T-helper 2 cell treated with Interferon-gamma antibody and Interleukin-4, amounts not matched to agents 100 ng/mL and 5 ng/mL, for 36 hours (primary cell): ENCODE measurements around the gene RPL15. TPM values are rescaled to one million over a fixed set of nuclear protein-coding genes. Genes with fewer than 3 reads are reported as not detected.
"Not testable (repeated sequence)": the region's sequence is repeated elsewhere in the genome, so short reads cannot be mapped to it uniquely, and the experiment has no call there.

Source experiments
- intact Hi-C: fragments of 100-400 bp; cut with micrococcal nuclease; formaldehyde crosslinking; loops from one replicate; pipeline ENCODE4 v1.15.1; 2023
- total RNA-seq: library from RNA; stranded (reverse); gene quantifications from 2 replicates; pipeline ENCODE4 v1.2.3, GENCODE V29; 2022

RPL15 gene
- total RNA-seq: 1,503 and 1,504 TPM in 2 replicates

- intact Hi-C loops: loop anchor here (1.0 to 10.0 kb wide), 5 partner anchors 28 to 1748 kb away; partner anchors contain the start of genes NR1D2, TOP2B and UBE2E1
Measured at GRCh38 chr3:23916886-23917678, at the start of gene RPL15, which contains the start of gene NKIRAS1. Gene RPL15, plus strand, starts transcription at chr3:23917132. Its CDS starts 728 bp downstream, at chr3:23917860. Gene NKIRAS1, minus strand, starts transcription at chr3:23916990. Its CDS starts 6,086 bp downstream, at chr3:23910904.

GRCh38 chr3:23867400-23867799 lies 49.5 kb upstream of the RPL15 start:
- intact Hi-C loops: no loop called here

- intact Hi-C loops: no loop called here
Measured at GRCh38 chr3:23867838-23868237, 49.1 kb upstream of the RPL15 start.

- intact Hi-C loops: no loop called here
Measured at GRCh38 chr3:23869977-23870662, 46.8 kb upstream of the RPL15 start.

GRCh38 chr3:23870663-23871043 lies 46.3 kb upstream of the RPL15 start:
- intact Hi-C loops: not testable (repeated sequence)

- intact Hi-C loops: not testable (repeated sequence)
Measured at GRCh38 chr3:23871361-23871760, 45.6 kb upstream of the RPL15 start.

GRCh38 chr3:23872330-23872729 lies 44.6 kb upstream of the RPL15 start:
- intact Hi-C loops: no loop called here

GRCh38 chr3:23873941-23874340 lies 43.0 kb upstream of the RPL15 start:
- intact Hi-C loops: no loop called here

- intact Hi-C loops: no loop called here
Measured at GRCh38 chr3:23874359-23875112, 42.4 kb upstream of the RPL15 start.

- intact Hi-C loops: no loop called here
Measured at GRCh38 chr3:23875113-23875725, 41.7 kb upstream of the RPL15 start.

- intact Hi-C loops: no loop called here
Measured at GRCh38 chr3:23876923-23877322, 40.0 kb upstream of the RPL15 start.

- intact Hi-C loops: no loop called here
Measured at GRCh38 chr3:23877329-23877980, 39.5 kb upstream of the RPL15 start.

- intact Hi-C loops: no loop called here
Measured at GRCh38 chr3:23879485-23879884, 37.4 kb upstream of the RPL15 start.

- intact Hi-C loops: no loop called here
Measured at GRCh38 chr3:23880703-23881339, 36.1 kb upstream of the RPL15 start.

GRCh38 chr3:23881993-23882392 lies 34.9 kb upstream of the RPL15 start:
- intact Hi-C loops: not testable (repeated sequence)

- intact Hi-C loops: no loop called here
Measured at GRCh38 chr3:23882487-23882918, 34.4 kb upstream of the RPL15 start.

GRCh38 chr3:23884481-23884880 lies 32.5 kb upstream of the RPL15 start:
- intact Hi-C loops: no loop called here

- intact Hi-C loops: loop anchor here (5.0 kb wide), 1 partner anchor 117 kb away; no protein-coding TSS in a partner anchor
Measured at GRCh38 chr3:23885210-23885609, 31.7 kb upstream of the RPL15 start.

GRCh38 chr3:23886311-23886710 lies 30.6 kb upstream of the RPL15 start:
- intact Hi-C loops: loop anchor here (5.0 kb wide), 1 partner anchor 116 kb away; no protein-coding TSS in a partner anchor
